Natural killer cell (primary cell): ENCODE measurements around the gene TMEM125. TPM values are rescaled to one million over a fixed set of nuclear protein-coding genes. Genes with fewer than 3 reads are reported as not detected.

Experiments
- ATAC-seq, 3 donors: fragments of 150-1000 bp in 2 of 3; fragments of 200-7000 bp in 1 of 3; cut with Tn5 transposase; 1 replicate in 1 of 3; 2 replicates in 2 of 3; pipeline ENCODE4 v1.10.0; 2021; ENCODE audit warnings: mild to moderate bottlenecking in 2 of 3, moderate library complexity in 2 of 3
- DNase-seq, 2 donors: peaks; one replicate each; pipeline versions ENCODE4 v3.0.0 to v3.0.0-alpha.2; 2013 to 2021; ENCODE audit warnings: mixed read lengths in 1 of 2
- H3K27ac ChIP-seq: one replicate; pipeline ENCODE4 v1.5.1; 2013; ENCODE audit warnings: mild to moderate bottlenecking, low read length
- H3K27me3 ChIP-seq: one replicate; pipeline ENCODE4 v1.6.1; 2013; ENCODE audit warnings: low read length; ENCODE audit not compliant: control insufficient read depth, insufficient read depth
- H3K36me3 ChIP-seq: one replicate; pipeline ENCODE4 v1.6.1; 2013; ENCODE audit warnings: low read length; ENCODE audit not compliant: control insufficient read depth, insufficient read depth
- H3K4me1 ChIP-seq: one replicate; pipeline ENCODE4 v1.6.1; 2013; ENCODE audit warnings: low read length; ENCODE audit not compliant: control insufficient read depth, insufficient read depth
- H3K4me3 ChIP-seq: one replicate; pipeline ENCODE4 v1.5.1; 2013; ENCODE audit warnings: low read length
- H3K9me3 ChIP-seq: one replicate; pipeline ENCODE4 v1.6.1; 2013; ENCODE audit warnings: low read length; ENCODE audit not compliant: control insufficient read depth, insufficient read depth
- H3K27ac Mint-ChIP-seq, 2 donors: one replicate each; pipeline ENCODE4 v1.8.0; 2022; ENCODE audit warnings: mild to moderate bottlenecking in 2 of 2, mixed read lengths in 2 of 2, moderate library complexity in 1 of 2
- H3K27me3 Mint-ChIP-seq, 2 donors: one replicate each; pipeline ENCODE4 v1.8.0; 2022; ENCODE audit warnings: low read depth in 2 of 2, mixed read lengths in 2 of 2
- H3K36me3 Mint-ChIP-seq: one replicate; pipeline ENCODE4 v1.8.0; 2022; ENCODE audit warnings: mixed read lengths
- H3K4me1 Mint-ChIP-seq, 2 donors: one replicate each; pipeline ENCODE4 v1.8.0; 2022; ENCODE audit warnings: mixed read lengths in 2 of 2
- H3K4me3 Mint-ChIP-seq: one replicate; pipeline ENCODE4 v1.8.0; 2022; ENCODE audit warnings: mild to moderate bottlenecking, moderate library complexity, mixed read lengths
- H3K9me3 Mint-ChIP-seq, 2 donors: one replicate each; pipeline ENCODE4 v1.8.0; 2022; ENCODE audit warnings: mixed read lengths in 2 of 2
- WGBS: methylation state at CpG from one replicate; pipeline ENCODE4 v1.1.7; 2013; ENCODE audit warnings: missing lambda C conversion rate; ENCODE audit not compliant: insufficient coverage; 5-methylcytosine and 5-hydroxymethylcytosine counted together
- intact Hi-C: fragments of 100-400 bp; cut with micrococcal nuclease; formaldehyde crosslinking; loops from one replicate; pipeline ENCODE4 v1.14.2; 2022
- total RNA-seq, 4 donors: library from RNA; stranded (reverse); fragments of 120-200 nt in 1 of 4; gene quantifications; one replicate each; pipeline versions ENCODE4 v1.2.3 to v1.2.4, GENCODE V29; 2013 to 2022
- TF ChIP-seq, protein P1 (sequence below): fragments of 200-600 bp; IDR thresholded peaks from one replicate; pipeline ENCODE4 v1.8.0; 2022; ENCODE audit warnings: antibody characterized with exemption

TMEM125 gene
- total RNA-seq, 3 donors from 2014 or later (not counting 1 experiment from before 2014, with no cell fraction given): not detected

DNA sequence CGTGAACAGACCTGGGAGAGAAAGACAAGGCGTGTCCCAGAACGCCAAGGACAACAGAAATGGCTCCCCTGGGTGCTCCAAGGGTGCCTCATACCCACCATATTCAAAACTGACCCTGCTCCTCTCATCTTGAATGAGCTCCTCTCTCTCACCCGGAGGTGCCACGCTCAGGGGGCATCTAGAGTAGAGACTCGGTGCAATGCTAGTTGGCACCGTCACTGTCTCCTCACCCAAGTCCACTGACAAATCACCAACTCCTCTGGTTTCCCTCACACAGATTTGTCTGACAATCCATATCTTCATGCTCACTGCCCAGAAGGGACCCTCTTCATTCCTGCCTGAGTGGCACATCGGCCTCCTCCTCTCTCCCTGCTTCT lies 5.0 kb downstream of the TMEM125 start:
- Mint-ChIP-seq H3K27ac (peak overlapping the region; percentile 50 to 84), H3K36me3 (no peaks in the 10 kb centered on the region), H3K9me3 (no peaks in the 10 kb centered on the region), H3K27me3 (peaks cover 0 to 5% of the 10 kb centered on the region in 2 donors), H3K4me3 (peak overlapping the region; percentile 67), H3K4me1 (peaks cover 25 to 33% of the 10 kb centered on the region in 2 donors)
- ATAC-seq (no peak), DNase-seq (no peak)
- Histone ChIP-seq H3K27ac (no peak overlapping the region), H3K36me3 (no peaks in the 10 kb centered on the region), H3K4me3 (no peak overlapping the region), H3K4me1 (peaks cover 21% of the 10 kb centered on the region), H3K27me3 (no peaks in the 10 kb centered on the region), H3K9me3 (no peaks in the 10 kb centered on the region)
- TF ChIP-seq, protein P1, sequence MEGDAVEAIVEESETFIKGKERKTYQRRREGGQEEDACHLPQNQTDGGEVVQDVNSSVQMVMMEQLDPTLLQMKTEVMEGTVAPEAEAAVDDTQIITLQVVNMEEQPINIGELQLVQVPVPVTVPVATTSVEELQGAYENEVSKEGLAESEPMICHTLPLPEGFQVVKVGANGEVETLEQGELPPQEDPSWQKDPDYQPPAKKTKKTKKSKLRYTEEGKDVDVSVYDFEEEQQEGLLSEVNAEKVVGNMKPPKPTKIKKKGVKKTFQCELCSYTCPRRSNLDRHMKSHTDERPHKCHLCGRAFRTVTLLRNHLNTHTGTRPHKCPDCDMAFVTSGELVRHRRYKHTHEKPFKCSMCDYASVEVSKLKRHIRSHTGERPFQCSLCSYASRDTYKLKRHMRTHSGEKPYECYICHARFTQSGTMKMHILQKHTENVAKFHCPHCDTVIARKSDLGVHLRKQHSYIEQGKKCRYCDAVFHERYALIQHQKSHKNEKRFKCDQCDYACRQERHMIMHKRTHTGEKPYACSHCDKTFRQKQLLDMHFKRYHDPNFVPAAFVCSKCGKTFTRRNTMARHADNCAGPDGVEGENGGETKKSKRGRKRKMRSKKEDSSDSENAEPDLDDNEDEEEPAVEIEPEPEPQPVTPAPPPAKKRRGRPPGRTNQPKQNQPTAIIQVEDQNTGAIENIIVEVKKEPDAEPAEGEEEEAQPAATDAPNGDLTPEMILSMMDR: no peak
- intact Hi-C loops: no loop called here
- WGBS: 87% methylated on average over 8 of the region's 8 CpGs

DNA sequence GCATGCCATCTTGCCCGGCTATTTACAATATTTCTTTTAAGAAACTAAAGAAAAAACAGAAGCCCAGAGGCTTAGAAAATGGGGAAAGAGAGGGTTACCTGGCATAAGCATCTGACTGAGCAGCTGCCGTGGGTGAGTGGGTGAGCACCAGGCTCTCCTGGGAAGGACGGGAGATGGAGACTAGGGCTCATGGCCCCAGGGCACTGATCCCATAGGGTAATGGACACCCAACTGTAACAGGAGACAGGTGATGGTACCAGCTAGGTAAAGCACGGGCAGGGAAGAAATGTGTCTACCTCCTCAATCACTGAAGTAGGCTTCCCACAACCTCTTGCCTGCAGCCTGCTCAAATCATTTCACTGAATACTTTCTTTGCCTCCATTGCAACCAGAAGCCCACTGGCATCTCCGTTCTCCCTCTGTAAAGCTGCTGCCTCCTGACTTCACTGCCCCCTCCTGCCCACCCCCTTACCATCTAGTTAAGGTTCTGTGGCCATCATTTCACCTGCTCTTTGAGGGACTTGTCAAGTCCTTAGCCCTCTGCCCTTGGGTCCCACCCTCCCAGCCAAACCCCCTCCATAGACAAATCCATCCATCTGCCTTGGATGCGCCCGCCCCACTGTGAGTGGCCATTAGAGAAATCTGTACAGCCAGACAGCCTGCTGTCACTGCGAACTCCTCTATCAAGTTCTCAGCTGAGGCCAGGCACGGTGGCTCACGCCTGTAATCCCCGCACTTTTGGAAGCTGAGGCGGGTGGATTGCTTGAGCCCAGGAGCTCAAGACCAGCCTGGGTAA lies 6.2 kb downstream of the TMEM125 start:
- Histone ChIP-seq H3K36me3 (no peaks in the 10 kb centered on the region), H3K27ac (no peak overlapping the region), H3K9me3 (no peaks in the 10 kb centered on the region), H3K4me3 (no peak overlapping the region), H3K4me1 (peaks cover 12% of the 10 kb centered on the region), H3K27me3 (no peaks in the 10 kb centered on the region)
- DNase-seq: no peak
- ATAC-seq: no peak
- 91% methylated on average over 12 of the region's 12 CpGs for WGBS
- H3K27ac Mint-ChIP-seq: no peak overlapping the region
- TF ChIP-seq, protein P1: no peak
- intact Hi-C loops: no loop called here
- no peaks in the 10 kb centered on the region for H3K36me3 Mint-ChIP-seq
- H3K4me3 Mint-ChIP-seq: no peak overlapping the region
- peaks cover 13 to 21% of the 10 kb centered on the region in 2 donors for H3K4me1 Mint-ChIP-seq
- no peaks in the 10 kb centered on the region for H3K9me3 Mint-ChIP-seq
- H3K27me3 Mint-ChIP-seq: peaks cover 0 to 12% of the 10 kb centered on the region in 2 donors

DNA sequence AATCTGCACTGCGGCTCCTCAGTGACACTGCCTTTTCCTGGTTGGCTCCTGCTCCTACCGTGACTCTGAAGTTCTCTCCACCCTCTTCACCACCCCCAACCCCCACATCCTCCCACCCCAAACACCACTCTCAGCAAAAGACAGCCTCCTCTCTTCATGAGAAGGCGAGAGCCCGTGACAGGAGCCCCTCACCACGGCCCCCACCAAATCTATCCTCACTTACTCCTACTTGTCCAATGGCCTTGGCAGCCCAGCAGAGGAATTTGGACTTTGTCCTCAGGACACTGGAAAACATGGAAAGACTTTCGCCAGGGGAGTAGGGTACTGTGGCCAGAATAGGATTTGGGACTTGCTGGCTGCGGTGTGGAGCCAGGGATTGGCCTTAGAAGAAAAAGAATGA lies 6.9 kb downstream of the TMEM125 start:
- no peak for ATAC-seq
- Histone ChIP-seq H3K27ac (no peak overlapping the region), H3K9me3 (no peaks in the 10 kb centered on the region), H3K4me1 (peaks cover 10% of the 10 kb centered on the region), H3K27me3 (no peaks in the 10 kb centered on the region), H3K4me3 (no peak overlapping the region), H3K36me3 (no peaks in the 10 kb centered on the region)
- Mint-ChIP-seq H3K4me3 (no peak overlapping the region), H3K27me3 (peaks cover 0 to 9% of the 10 kb centered on the region in 2 donors), H3K36me3 (no peaks in the 10 kb centered on the region), H3K27ac (no peak overlapping the region), H3K4me1 (peaks cover 8 to 14% of the 10 kb centered on the region in 2 donors), H3K9me3 (no peaks in the 10 kb centered on the region)
- 79% methylated on average over 7 of the region's 7 CpGs for WGBS
- intact Hi-C loops: no loop called here
- no peak for DNase-seq
- TF ChIP-seq, protein P1: no peak
